ENCODE results near the gene CERS6.

DNA sequence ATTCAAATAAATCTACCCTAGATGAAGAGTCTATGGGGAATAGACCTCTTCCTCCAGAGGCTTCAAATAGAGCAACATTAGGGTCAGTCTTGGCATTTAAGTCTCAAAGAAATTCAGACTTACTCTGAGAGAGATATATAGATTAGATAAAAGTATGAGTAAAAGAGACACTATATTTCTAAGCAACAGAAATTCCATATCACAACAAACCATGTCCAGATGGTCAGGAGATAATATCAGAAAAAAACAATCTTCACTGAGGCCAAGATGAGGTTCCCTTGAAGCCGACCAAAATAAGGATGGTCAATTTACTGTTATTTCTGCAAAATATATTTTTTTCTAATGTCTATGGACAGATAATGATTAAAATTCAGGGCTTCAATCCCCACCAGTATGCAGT, 257.3 kb downstream of the CERS6 start:
- TF ChIP-seq, protein P1, sequence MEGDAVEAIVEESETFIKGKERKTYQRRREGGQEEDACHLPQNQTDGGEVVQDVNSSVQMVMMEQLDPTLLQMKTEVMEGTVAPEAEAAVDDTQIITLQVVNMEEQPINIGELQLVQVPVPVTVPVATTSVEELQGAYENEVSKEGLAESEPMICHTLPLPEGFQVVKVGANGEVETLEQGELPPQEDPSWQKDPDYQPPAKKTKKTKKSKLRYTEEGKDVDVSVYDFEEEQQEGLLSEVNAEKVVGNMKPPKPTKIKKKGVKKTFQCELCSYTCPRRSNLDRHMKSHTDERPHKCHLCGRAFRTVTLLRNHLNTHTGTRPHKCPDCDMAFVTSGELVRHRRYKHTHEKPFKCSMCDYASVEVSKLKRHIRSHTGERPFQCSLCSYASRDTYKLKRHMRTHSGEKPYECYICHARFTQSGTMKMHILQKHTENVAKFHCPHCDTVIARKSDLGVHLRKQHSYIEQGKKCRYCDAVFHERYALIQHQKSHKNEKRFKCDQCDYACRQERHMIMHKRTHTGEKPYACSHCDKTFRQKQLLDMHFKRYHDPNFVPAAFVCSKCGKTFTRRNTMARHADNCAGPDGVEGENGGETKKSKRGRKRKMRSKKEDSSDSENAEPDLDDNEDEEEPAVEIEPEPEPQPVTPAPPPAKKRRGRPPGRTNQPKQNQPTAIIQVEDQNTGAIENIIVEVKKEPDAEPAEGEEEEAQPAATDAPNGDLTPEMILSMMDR (IDR thresholded peaks at IDR 0.05), result no peak
- no peak for TF ChIP-seq POLR2AphosphoS5 (IDR thresholded peaks at IDR 0.05; ENCODE audit: low read depth, low read length)
- no peak for TF ChIP-seq SIN3A (IDR thresholded peaks at IDR 0.05; ENCODE audit: borderline replicate concordance, insufficient read depth, low read depth, low read length)
- no peak for TF ChIP-seq TCF7L2 (IDR thresholded peaks at IDR 0.05; ENCODE audit: low read depth, low read length)
- TF ChIP-seq, protein P2, sequence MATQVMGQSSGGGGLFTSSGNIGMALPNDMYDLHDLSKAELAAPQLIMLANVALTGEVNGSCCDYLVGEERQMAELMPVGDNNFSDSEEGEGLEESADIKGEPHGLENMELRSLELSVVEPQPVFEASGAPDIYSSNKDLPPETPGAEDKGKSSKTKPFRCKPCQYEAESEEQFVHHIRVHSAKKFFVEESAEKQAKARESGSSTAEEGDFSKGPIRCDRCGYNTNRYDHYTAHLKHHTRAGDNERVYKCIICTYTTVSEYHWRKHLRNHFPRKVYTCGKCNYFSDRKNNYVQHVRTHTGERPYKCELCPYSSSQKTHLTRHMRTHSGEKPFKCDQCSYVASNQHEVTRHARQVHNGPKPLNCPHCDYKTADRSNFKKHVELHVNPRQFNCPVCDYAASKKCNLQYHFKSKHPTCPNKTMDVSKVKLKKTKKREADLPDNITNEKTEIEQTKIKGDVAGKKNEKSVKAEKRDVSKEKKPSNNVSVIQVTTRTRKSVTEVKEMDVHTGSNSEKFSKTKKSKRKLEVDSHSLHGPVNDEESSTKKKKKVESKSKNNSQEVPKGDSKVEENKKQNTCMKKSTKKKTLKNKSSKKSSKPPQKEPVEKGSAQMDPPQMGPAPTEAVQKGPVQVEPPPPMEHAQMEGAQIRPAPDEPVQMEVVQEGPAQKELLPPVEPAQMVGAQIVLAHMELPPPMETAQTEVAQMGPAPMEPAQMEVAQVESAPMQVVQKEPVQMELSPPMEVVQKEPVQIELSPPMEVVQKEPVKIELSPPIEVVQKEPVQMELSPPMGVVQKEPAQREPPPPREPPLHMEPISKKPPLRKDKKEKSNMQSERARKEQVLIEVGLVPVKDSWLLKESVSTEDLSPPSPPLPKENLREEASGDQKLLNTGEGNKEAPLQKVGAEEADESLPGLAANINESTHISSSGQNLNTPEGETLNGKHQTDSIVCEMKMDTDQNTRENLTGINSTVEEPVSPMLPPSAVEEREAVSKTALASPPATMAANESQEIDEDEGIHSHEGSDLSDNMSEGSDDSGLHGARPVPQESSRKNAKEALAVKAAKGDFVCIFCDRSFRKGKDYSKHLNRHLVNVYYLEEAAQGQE (IDR thresholded peaks at IDR 0.05; ENCODE audit: insufficient read depth in 1 of 2, low read depth in 2 of 2, low read length in 1 of 2), result no peak
